Gastroesophageal sphincter (tissue), 4 donors: ENCODE data around the gene DCAF12. TPM values are rescaled to one million over a fixed set of nuclear protein-coding genes. Genes with fewer than 3 reads are reported as not detected.

ENCODE experiments used
- ATAC-seq: fragments of 150-250 bp; one replicate; pipeline ENCODE4 v1.9.1; 2016; ENCODE audit warnings: mild to moderate bottlenecking, moderate library complexity
- H3K27ac ChIP-seq, 4 donors: fragments of 200-600 bp; sonication (generic) in 3 of 4; 1 replicate in 3 of 4; 2 replicates in 1 of 4; pipeline ENCODE4 v1.5.1; 2016 to 2019
- H3K27me3 ChIP-seq: fragments of 200-600 bp; sonication (generic); one replicate; pipeline ENCODE4 v1.5.1; 2019
- H3K36me3 ChIP-seq, 2 donors: fragments of 200-600 bp; sonication (generic); one replicate each; pipeline ENCODE4 v1.5.1; 2019; ENCODE audit warnings: control low read depth in 1 of 2
- H3K4me1 ChIP-seq, 3 donors: fragments of 200-600 bp; sonication (generic); 1 replicate in 2 of 3; 2 replicates in 1 of 3; pipeline ENCODE4 v1.5.1; 2016 to 2019; ENCODE audit warnings: control low read depth in 2 of 3
- H3K4me3 ChIP-seq, 2 donors: fragments of 200-600 bp; sonication (generic); one replicate each; pipeline ENCODE4 v1.5.1; 2019; ENCODE audit warnings: mild to moderate bottlenecking in 1 of 2, moderate library complexity in 1 of 2
- H3K9me3 ChIP-seq, 3 donors: fragments of 200-600 bp; sonication (generic); one replicate each; pipeline ENCODE4 v1.5.1; 2017 to 2019; ENCODE audit warnings: control low read depth in 2 of 3
- EP300 ChIP-seq: sonication (generic); formaldehyde crosslinking; IDR thresholded peaks from one replicate; pipeline ENCODE4 v1.6.1; 2017; ENCODE audit warnings: antibody characterized with exemption, mild to moderate bottlenecking
- POLR2A ChIP-seq, 2 donors: fragments of 450-650 bp; IDR thresholded peaks; one replicate each; pipeline ENCODE4 v1.6.1; 2017; ENCODE audit warnings: antibody characterized with exemption in 2 of 2, mild to moderate bottlenecking in 2 of 2, moderate library complexity in 1 of 2
- POLR2AphosphoS5 ChIP-seq: sonication (generic); formaldehyde crosslinking; IDR thresholded peaks from one replicate; pipeline ENCODE4 v1.6.1; 2017; ENCODE audit warnings: antibody characterized with exemption
- WGBS, 2 donors: methylation state at CpG; one replicate each; pipeline ENCODE4 v1.1.5; 2018; ENCODE audit warnings: low coverage in 1 of 2; 5-methylcytosine and 5-hydroxymethylcytosine counted together
- total RNA-seq, 4 donors: library from RNA; depleted of rRNA; stranded (reverse); fragments of >200 nt; gene quantifications; one replicate each; pipeline ENCODE4 v1.1.0, GENCODE V29; 2016
- TF ChIP-seq, protein P1 (sequence below), 4 experiments: fragments of 200-600 bp in 2 of 4; fragments of 450-650 bp in 2 of 4; sonication (generic) in 1 of 4; IDR thresholded peaks; one replicate each; pipeline ENCODE4 v1.5.1; 2017 to 2019; ENCODE audit warnings: antibody characterized with exemption in 4 of 4, mild to moderate bottlenecking in 2 of 4, moderate library complexity in 2 of 4

The DCAF12 gene
- total RNA-seq, 4 donors from 2014 or later = 17.0 to 27.5 (median 24.4) TPM

- H3K27ac ChIP-seq = peak overlapping the region; percentile 25 to 94 (median 87)
- H3K4me1 ChIP-seq = peaks cover 0 to 44% (median 13%) of the 10 kb centered on the region in 3 donors
- 75 to 98% methylated on average over 4 to 14 of the region's 17 CpGs for WGBS, 2 donors
- no peaks in the 10 kb centered on the region for H3K27me3 ChIP-seq
- H3K9me3 ChIP-seq = no peaks in the 10 kb centered on the region
- peak overlapping the region; percentile 49 to 64 for H3K4me3 ChIP-seq
- peaks cover 0 to 24% of the 10 kb centered on the region in 2 donors for H3K36me3 ChIP-seq
- no peak for TF ChIP-seq EP300
- TF ChIP-seq POLR2AphosphoS5 = no peak
- no peak for TF ChIP-seq POLR2A (IDR thresholded peaks at IDR 0.05)
- TF ChIP-seq, protein P1, sequence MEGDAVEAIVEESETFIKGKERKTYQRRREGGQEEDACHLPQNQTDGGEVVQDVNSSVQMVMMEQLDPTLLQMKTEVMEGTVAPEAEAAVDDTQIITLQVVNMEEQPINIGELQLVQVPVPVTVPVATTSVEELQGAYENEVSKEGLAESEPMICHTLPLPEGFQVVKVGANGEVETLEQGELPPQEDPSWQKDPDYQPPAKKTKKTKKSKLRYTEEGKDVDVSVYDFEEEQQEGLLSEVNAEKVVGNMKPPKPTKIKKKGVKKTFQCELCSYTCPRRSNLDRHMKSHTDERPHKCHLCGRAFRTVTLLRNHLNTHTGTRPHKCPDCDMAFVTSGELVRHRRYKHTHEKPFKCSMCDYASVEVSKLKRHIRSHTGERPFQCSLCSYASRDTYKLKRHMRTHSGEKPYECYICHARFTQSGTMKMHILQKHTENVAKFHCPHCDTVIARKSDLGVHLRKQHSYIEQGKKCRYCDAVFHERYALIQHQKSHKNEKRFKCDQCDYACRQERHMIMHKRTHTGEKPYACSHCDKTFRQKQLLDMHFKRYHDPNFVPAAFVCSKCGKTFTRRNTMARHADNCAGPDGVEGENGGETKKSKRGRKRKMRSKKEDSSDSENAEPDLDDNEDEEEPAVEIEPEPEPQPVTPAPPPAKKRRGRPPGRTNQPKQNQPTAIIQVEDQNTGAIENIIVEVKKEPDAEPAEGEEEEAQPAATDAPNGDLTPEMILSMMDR (IDR thresholded peaks at IDR 0.05) = no peak
- ATAC-seq = no peak
Observed at GRCh38 chr9:34127035-34127948, 794 bp upstream of the DCAF12 start.

- Histone ChIP-seq H3K9me3 (no peaks in the 10 kb centered on the region), H3K27me3 (no peaks in the 10 kb centered on the region), H3K36me3 (peaks cover 0 to 39% of the 10 kb centered on the region in 2 donors), H3K27ac (peak overlapping the region; percentile 25 to 94 (median 87)), H3K4me3 (peak overlapping the region; percentile 49 to 64), H3K4me1 (peaks cover 0 to 60% (median 13%) of the 10 kb centered on the region in 3 donors)
- TF ChIP-seq POLR2AphosphoS5 = no peak
- no peak for TF ChIP-seq EP300
- 0 to 1% methylated on average over 7 to 9 of the region's 18 CpGs for WGBS, 2 donors
- no peak for ATAC-seq
Observed at GRCh38 chr9:34125681-34126206, 754 bp downstream of the DCAF12 start.

DNA sequence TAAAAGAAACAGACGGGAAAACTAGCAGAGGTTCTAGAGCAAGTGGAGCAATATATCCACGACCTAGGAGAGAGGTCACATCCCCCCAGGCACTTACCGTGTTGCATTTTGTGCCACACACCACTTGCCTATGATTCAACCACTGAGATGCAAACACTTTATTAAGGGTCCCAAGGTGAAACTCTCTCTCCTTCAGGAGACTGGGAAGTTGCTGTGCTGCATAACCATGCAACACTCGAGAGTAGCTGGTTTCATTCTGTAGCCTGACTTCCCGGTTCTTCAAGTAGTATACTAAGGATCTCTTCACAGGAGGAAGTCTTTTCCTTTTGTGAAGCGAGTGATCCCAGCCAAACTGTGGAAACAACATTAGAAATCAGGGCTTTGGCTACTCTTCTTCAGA is 1.6 kb downstream of the DCAF12 start:
- Histone ChIP-seq H3K9me3 (no peaks in the 10 kb centered on the region), H3K36me3 (peaks cover 0 to 41% of the 10 kb centered on the region in 2 donors), H3K27me3 (no peaks in the 10 kb centered on the region), H3K4me1 (peaks cover 0 to 65% (median 13%) of the 10 kb centered on the region in 3 donors), H3K4me3 (peak overlapping the region in 1 of 2 donors; percentile 64), H3K27ac (peak overlapping the region in 1 of 4 donors; percentile 88)
- no peak for TF ChIP-seq POLR2A (IDR thresholded peaks at IDR 0.05)
- no peak for TF ChIP-seq POLR2AphosphoS5
- TF ChIP-seq EP300 = no peak
- TF ChIP-seq, protein P1 (IDR thresholded peaks at IDR 0.05) = no peak
- WGBS, 2 donors = 30 to 44% methylated on average over 3 to 6 of the region's 6 CpGs
- no peak for ATAC-seq

DNA sequence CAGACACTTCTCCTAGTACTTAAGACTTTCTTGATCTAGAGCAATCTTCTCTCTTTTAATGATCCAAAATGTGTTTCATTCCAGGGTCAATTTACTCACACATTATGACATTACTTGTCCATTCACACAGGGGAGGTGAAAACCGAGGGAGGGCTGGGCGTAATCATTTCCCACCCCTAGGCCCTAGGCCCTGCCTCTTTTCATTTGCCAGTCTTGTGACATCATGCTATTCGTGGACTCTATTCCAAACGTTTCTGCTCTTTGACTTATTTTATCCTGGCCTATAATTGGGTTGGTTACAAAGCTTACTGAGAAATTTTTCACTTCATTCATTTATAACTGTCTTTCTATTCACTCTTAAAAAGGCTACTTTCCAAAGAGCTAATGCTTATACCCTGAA is 2.4 kb downstream of the DCAF12 start:
- H3K4me3 ChIP-seq = peak overlapping the region in 1 of 2 donors; percentile 64
- peaks cover 0 to 65% (median 13%) of the 10 kb centered on the region in 3 donors for H3K4me1 ChIP-seq
- peaks cover 0 to 41% of the 10 kb centered on the region in 2 donors for H3K36me3 ChIP-seq
- no peak for ATAC-seq
- 28 to 40% methylated on average over 4 of the region's 4 CpGs for WGBS, 2 donors
- peak overlapping the region in 1 of 4 donors; percentile 5 for H3K27ac ChIP-seq
- H3K9me3 ChIP-seq = no peaks in the 10 kb centered on the region
- TF ChIP-seq, protein P1 (IDR thresholded peaks at IDR 0.05) = no peak
- no peak for TF ChIP-seq EP300
- no peak for TF ChIP-seq POLR2A (IDR thresholded peaks at IDR 0.05)
- TF ChIP-seq POLR2AphosphoS5 = no peak
- H3K27me3 ChIP-seq = no peaks in the 10 kb centered on the region

GRCh38 chr9:34123682-34124081 is 2.8 kb downstream of the DCAF12 start:
- H3K4me1 ChIP-seq = peaks cover 0 to 65% (median 13%) of the 10 kb centered on the region in 3 donors
- WGBS, 2 donors = 39 to 61% methylated on average over 5 to 6 of the region's 6 CpGs
- peaks cover 0 to 45% of the 10 kb centered on the region in 2 donors for H3K36me3 ChIP-seq
- TF ChIP-seq, protein P1 (IDR thresholded peaks at IDR 0.05) = no peak
- TF ChIP-seq POLR2AphosphoS5 (no peak), POLR2A (IDR thresholded peaks at IDR 0.05) (no peak), EP300 (no peak)
- H3K27ac ChIP-seq = no peak overlapping the region
- ATAC-seq = no peak
- no peaks in the 10 kb centered on the region for H3K9me3 ChIP-seq
- H3K27me3 ChIP-seq = no peaks in the 10 kb centered on the region
- no peak overlapping the region for H3K4me3 ChIP-seq
